Endothelial cell of umbilical vein (primary cell): ENCODE measurements around the gene DLGAP1. TPM values are rescaled to one million over a fixed set of nuclear protein-coding genes. Genes with fewer than 3 reads are reported as not detected.

Source experiments
- BruUV-seq: library from RNA; stranded (reverse); fragments of 400-500 nt; replicated peaks from 2 replicates; lab custom pipeline; 2021; lab: Mats Ljungman, UMichigan
- CTCF ChIA-PET: fragments of 300-600, 350-600 bp; sonication (Branson Sonifier 250); formaldehyde crosslinking; loops from one replicate; lab custom pipeline; 2021; ENCODE audit warnings: antibody characterized with exemption, inconsistent platforms; lab: Charles Lee
- POLR2A ChIA-PET: fragments of 300-600, 350-600 bp; sonication (Branson Sonifier 250); formaldehyde crosslinking; loops from one replicate; lab custom pipeline; 2021; ENCODE audit warnings: antibody characterized with exemption, inconsistent platforms; lab: Charles Lee
- DNase-seq: peaks from one replicate; pipeline ENCODE4 v3.0.0-alpha.2; 2011; ENCODE audit warnings: low read depth, low spot score
- FAIRE-seq: peaks from 2 replicates; lab custom pipeline; 2011; peaks lifted over from hg19 to GRCh38; lab: Jason Lieb, UNC
- H2AFZ ChIP-seq: 2 replicates; pipeline ENCODE4 v1.6.0; 2012; ENCODE audit warnings: low read depth, low read length, control low read depth, inconsistent platforms
- H3K27ac ChIP-seq: 2 replicates; pipeline ENCODE4 v1.5.1; 2011; ENCODE audit warnings: low read depth, mild to moderate bottlenecking, control low read depth, low read length, moderate library complexity; ENCODE audit not compliant: insufficient read depth
- H3K27me3 ChIP-seq, 2 experiments: 2 replicates each; pipeline versions ENCODE4 v1.6.0 to v1.6.1; 2011; ENCODE audit warnings: low read length in 2 of 2, mixed read lengths in 1 of 2; ENCODE audit not compliant: control insufficient read depth in 2 of 2, insufficient read depth in 2 of 2
- H3K36me3 ChIP-seq, 2 experiments: 2 replicates in 1 of 2; 3 replicates in 1 of 2; pipeline ENCODE4 v1.5.1; 2011; ENCODE audit warnings: low read length in 2 of 2, mild to moderate bottlenecking in 1 of 2, moderate library complexity in 1 of 2; ENCODE audit not compliant: control insufficient read depth in 2 of 2, insufficient read depth in 2 of 2; ENCODE audit errors: extremely low read depth in 1 of 2
- H3K4me1 ChIP-seq: 3 replicates; pipeline ENCODE4 v1.5.1; 2011; ENCODE audit warnings: mild to moderate bottlenecking, low read length; ENCODE audit not compliant: control insufficient read depth, insufficient read depth; ENCODE audit errors: extremely low read depth
- H3K4me2 ChIP-seq: 2 replicates; pipeline ENCODE4 v1.6.1; 2011; ENCODE audit warnings: low read length, control low read depth, mixed read lengths; ENCODE audit not compliant: insufficient read depth
- H3K4me3 ChIP-seq, 3 experiments: fragments of 200-600 bp in 1 of 3; sonication (generic), shearing (Covaris generic) in 1 of 3; replicated peaks in 1 of 3; 2 replicates each; pipeline ENCODE4 v1.5.1; 2011 to 2016; ENCODE audit warnings: control low read depth in 3 of 3, low read length in 3 of 3, mild to moderate bottlenecking in 2 of 3, inconsistent platforms in 1 of 3, low read depth in 1 of 3, moderate library complexity in 1 of 3; ENCODE audit not compliant: insufficient read depth in 1 of 3
- H3K79me2 ChIP-seq: 2 replicates; pipeline ENCODE4 v1.6.0; 2012; ENCODE audit warnings: low read length, inconsistent platforms; ENCODE audit not compliant: control insufficient read depth, insufficient read depth
- H3K9ac ChIP-seq: replicated peaks from 2 replicates; pipeline ENCODE3; 2011; ENCODE audit warnings: low read length, control low read depth; ENCODE audit not compliant: insufficient read depth; ENCODE audit errors: extremely low read depth
- H3K9me1 ChIP-seq: replicated peaks from 3 replicates; pipeline ENCODE4 v1.6.0; 2011; ENCODE audit warnings: mild to moderate bottlenecking, low read length; ENCODE audit not compliant: control insufficient read depth, insufficient read depth; ENCODE audit errors: extremely low read depth
- H3K9me3 ChIP-seq: replicated peaks from 2 replicates; pipeline ENCODE4 v1.5.1; 2012; ENCODE audit warnings: low read length, inconsistent platforms; ENCODE audit not compliant: control insufficient read depth, insufficient read depth
- H4K20me1 ChIP-seq: replicated peaks from 2 replicates; pipeline ENCODE3; 2011; ENCODE audit warnings: mild to moderate bottlenecking, low read length; ENCODE audit not compliant: control insufficient read depth, insufficient read depth; ENCODE audit errors: extremely low read depth
- EZH2 ChIP-seq: IDR thresholded peaks from 2 replicates; pipeline ENCODE4 v1.6.1; 2012; ENCODE audit warnings: borderline replicate concordance, low read depth, mild to moderate bottlenecking, moderate library complexity, low read length, inconsistent platforms; ENCODE audit not compliant: severe bottlenecking
- FOS ChIP-seq: IDR thresholded peaks from 2 replicates; pipeline ENCODE4 v1.6.1; 2011; ENCODE audit warnings: mild to moderate bottlenecking, low read length, moderate library complexity, borderline replicate concordance; ENCODE audit not compliant: insufficient read depth
- JUN ChIP-seq: IDR thresholded peaks from 2 replicates; pipeline ENCODE4 v1.6.1; 2011; ENCODE audit warnings: borderline replicate concordance, low read depth; ENCODE audit not compliant: insufficient read length, insufficient read depth
- POLR2A ChIP-seq: IDR thresholded peaks from 2 replicates; pipeline ENCODE4 v1.6.1; 2012; ENCODE audit warnings: low read depth, mild to moderate bottlenecking, control low read depth, low read length
- POLR2AphosphoS5 ChIP-seq: IDR thresholded peaks from 2 replicates; pipeline ENCODE4 v1.6.1; 2012; ENCODE audit warnings: low read depth, mild to moderate bottlenecking, control low read depth, low read length, moderate library complexity; ENCODE audit not compliant: insufficient read depth
- dilution Hi-C: fragments of 300-500 bp; cut with MboI; formaldehyde crosslinking; loops from one replicate; pipeline ENCODE4 v1.15.0; 2019; ENCODE audit warnings: low sequenced_read_pairs; ENCODE audit not compliant: extremely low pct_ligation_motif_present
- intact Hi-C: fragments of 100-400 bp; cut with micrococcal nuclease; formaldehyde crosslinking; loops from one replicate; pipeline ENCODE4 v1.10.0; 2022
- polyA plus RNA-seq, 4 experiments: library from polyadenylated mRNA; depleted of rRNA in 3 of 4; stranded (reverse) in 3 of 4; unstranded in 1 of 4; fragments of >200 nt; gene quantifications; 2 replicates each; pipeline versions ENCODE4 v1.2.1 to v1.2.3, GENCODE V29; 2011 to 2012; ENCODE audit warnings: missing spikeins in 1 of 4
- total RNA-seq: library from RNA; stranded (reverse); gene quantifications from 2 replicates; pipeline ENCODE4 v1.2.3, GENCODE V29; 2021
- TF ChIP-seq, protein P1 (sequence below), 2 donors: IDR thresholded peaks; 1 replicate in 1 of 2; 2 replicates in 1 of 2; pipeline ENCODE4 v1.5.1; 2011; ENCODE audit warnings: low read length in 2 of 2, mild to moderate bottlenecking in 2 of 2, moderate library complexity in 2 of 2, control low read depth in 1 of 2, inconsistent platforms in 1 of 2, low read depth in 1 of 2; ENCODE audit not compliant: insufficient read depth in 1 of 2; ENCODE audit errors: extremely low read depth in 1 of 2
- TF ChIP-seq, protein P2 (sequence below): IDR thresholded peaks from 2 replicates; pipeline ENCODE4 v1.6.1; 2011; ENCODE audit not compliant: insufficient read depth, insufficient read length

The DLGAP1 gene
- total and polyA plus RNA-seq, 2 donors (not counting 3 experiments of a cell fraction or from before 2014, with no cell fraction given) = 0.04 TPM; not detected in 1

DNA sequence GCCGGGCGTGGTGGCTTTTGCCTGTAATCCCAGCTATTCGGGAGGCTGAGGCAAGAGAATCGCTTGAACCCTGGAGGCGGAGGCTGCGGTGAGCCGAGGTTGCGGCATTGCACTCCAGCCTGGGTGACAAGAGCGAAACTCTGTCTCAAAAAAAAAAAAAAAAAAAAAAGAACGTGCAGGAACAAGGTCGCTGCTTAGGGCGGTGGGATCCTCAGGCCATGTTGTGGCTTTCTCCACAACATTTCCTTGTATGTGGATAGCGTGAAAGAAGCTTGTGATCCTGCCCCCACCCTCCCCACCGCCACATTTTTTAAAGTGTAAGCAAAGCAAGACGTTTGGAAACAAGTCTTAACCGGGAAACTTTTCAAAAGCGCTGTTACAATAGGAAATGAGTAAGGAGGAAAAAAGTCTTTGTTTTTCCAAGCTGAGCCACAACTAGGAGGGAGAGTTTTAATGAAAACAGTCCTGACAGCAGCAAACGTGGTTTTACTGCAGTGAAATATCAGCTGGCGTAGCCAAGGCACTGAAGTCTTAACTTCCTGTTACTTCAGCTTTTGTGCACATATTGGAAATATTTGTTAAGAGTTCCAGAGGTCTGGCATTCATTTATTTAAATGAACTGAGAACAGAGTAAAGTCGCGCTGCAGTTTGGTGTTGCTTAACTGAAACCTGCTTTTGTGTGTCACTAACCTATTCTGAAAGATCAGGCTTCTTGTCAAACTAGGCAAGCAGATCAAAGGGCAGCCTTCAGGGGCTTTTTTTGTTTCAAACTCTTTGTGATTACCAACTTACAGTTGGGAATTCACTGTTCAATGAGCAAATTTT lies 1001.4 kb downstream of the DLGAP1 start:
- H3K4me3 ChIP-seq = peak overlapping the region; percentile 43 to 92 (median 90)
- no peaks in the 10 kb centered on the region for H3K9me3 ChIP-seq
- H3K36me3 ChIP-seq = peaks cover 15 to 23% of the 10 kb centered on the region in 2 experiments
- BruUV-seq = no TSS peak
- no peak overlapping the region for H2AFZ ChIP-seq
- H3K4me2 ChIP-seq = peak overlapping the region; percentile 98
- ChIA-PET CTCF (interaction anchor here (0.9 to 6.0 kb wide), 19 partner anchors 9 to 545 kb away, joined by 3 to 61 read pairs (median 7); no protein-coding TSS in a partner anchor), POLR2A (interaction anchor here (0.8 to 3.1 kb wide), 8 partner anchors 10 to 212 kb away, joined by 3 to 15 read pairs (median 9); no protein-coding TSS in a partner anchor)
- TF ChIP-seq FOS = peak; percentile 49
- TF ChIP-seq POLR2AphosphoS5 = peak; percentile 54
- no peak for TF ChIP-seq POLR2A
- TF ChIP-seq, protein P1, sequence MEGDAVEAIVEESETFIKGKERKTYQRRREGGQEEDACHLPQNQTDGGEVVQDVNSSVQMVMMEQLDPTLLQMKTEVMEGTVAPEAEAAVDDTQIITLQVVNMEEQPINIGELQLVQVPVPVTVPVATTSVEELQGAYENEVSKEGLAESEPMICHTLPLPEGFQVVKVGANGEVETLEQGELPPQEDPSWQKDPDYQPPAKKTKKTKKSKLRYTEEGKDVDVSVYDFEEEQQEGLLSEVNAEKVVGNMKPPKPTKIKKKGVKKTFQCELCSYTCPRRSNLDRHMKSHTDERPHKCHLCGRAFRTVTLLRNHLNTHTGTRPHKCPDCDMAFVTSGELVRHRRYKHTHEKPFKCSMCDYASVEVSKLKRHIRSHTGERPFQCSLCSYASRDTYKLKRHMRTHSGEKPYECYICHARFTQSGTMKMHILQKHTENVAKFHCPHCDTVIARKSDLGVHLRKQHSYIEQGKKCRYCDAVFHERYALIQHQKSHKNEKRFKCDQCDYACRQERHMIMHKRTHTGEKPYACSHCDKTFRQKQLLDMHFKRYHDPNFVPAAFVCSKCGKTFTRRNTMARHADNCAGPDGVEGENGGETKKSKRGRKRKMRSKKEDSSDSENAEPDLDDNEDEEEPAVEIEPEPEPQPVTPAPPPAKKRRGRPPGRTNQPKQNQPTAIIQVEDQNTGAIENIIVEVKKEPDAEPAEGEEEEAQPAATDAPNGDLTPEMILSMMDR (IDR thresholded peaks at IDR 0.05; ENCODE audit: extremely low read depth in 1 of 2, insufficient read depth in 1 of 2, low read depth in 1 of 2, low read length in 2 of 2) = no peak
- TF ChIP-seq EZH2 = no peak
- TF ChIP-seq JUN = peak; percentile 69
- TF ChIP-seq, protein P2, sequence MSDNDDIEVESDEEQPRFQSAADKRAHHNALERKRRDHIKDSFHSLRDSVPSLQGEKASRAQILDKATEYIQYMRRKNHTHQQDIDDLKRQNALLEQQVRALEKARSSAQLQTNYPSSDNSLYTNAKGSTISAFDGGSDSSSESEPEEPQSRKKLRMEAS = peak; percentile 83
- H3K9ac ChIP-seq = peak overlapping the region; percentile 96
- intact Hi-C loops (loop anchor here (1.0 to 5.0 kb wide), 12 partner anchors 13 to 544 kb away; partner anchors contain the start of genes MYL12A and MYL12B), dilution Hi-C loops (loop anchor here (25.0 kb wide), 1 partner anchor 191 kb away; the partner anchor contains the start of gene MYL12B)
- H3K27ac ChIP-seq = peak overlapping the region; percentile 98
- FAIRE-seq (peak; percentile 87), DNase-seq (peak; percentile 97)
- H4K20me1 ChIP-seq = no peaks in the 10 kb centered on the region
- peaks cover 46% of the 10 kb centered on the region for H3K4me1 ChIP-seq
- H3K27me3 ChIP-seq = no peaks in the 10 kb centered on the region
- no peaks in the 10 kb centered on the region for H3K9me1 ChIP-seq
- H3K79me2 ChIP-seq = peaks cover 82% of the 10 kb centered on the region
